ENCODE data around the gene GSTP1. TPM values are rescaled to one million over a fixed set of nuclear protein-coding genes. Genes with fewer than 3 reads are reported as not detected.

The GSTP1 gene
- total and polyA plus RNA-seq, 9 of the 15 experiments (the other 6 are each of a cell fraction or from before 2014, with no cell fraction given): 592 to 2,150 (median 1,204) TPM

DNA sequence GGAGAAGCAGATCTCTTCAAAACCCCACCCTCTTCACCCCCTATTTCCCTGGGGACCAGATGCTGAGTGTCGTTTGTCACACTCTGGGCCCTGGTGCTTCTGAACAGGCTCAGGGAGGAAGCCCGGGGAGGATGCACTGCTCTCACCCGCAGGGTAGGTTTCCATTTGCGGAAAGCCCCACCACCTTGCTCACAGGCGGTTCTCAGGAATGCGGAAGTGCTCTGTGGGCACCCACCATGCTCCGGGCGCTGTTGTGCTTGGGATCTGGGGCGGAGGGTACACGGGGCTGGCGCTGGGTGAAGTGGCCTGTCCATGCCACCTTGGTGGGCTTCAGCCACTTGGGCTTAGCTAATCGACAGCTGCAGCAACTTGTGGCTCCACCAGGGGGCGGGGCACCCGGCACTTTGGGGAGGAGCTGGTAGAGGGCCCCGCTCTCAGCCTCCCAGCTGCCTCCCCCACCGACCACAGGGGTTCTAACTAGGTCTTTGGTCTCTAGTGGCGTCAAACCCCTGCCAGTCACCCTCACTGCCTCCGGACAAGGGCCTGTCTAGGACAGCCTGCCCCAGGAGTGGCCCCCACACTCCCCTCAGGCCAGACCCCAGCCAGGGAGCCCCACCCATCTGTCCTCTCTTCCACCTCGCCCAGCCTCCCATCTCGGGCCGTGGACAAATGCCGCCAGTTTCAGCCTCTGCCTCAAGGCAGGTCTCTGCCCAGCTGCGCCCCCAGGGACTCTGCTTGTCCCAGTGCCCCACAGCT, 30.5 kb downstream of the GSTP1 start (continued):
- no peak for TF ChIP-seq ZBTB1 (CRISPR knock-in tag; IDR thresholded peaks at IDR 0.05; ENCODE audit: borderline replicate concordance, low read depth)
- TF ChIP-seq, protein P1, sequence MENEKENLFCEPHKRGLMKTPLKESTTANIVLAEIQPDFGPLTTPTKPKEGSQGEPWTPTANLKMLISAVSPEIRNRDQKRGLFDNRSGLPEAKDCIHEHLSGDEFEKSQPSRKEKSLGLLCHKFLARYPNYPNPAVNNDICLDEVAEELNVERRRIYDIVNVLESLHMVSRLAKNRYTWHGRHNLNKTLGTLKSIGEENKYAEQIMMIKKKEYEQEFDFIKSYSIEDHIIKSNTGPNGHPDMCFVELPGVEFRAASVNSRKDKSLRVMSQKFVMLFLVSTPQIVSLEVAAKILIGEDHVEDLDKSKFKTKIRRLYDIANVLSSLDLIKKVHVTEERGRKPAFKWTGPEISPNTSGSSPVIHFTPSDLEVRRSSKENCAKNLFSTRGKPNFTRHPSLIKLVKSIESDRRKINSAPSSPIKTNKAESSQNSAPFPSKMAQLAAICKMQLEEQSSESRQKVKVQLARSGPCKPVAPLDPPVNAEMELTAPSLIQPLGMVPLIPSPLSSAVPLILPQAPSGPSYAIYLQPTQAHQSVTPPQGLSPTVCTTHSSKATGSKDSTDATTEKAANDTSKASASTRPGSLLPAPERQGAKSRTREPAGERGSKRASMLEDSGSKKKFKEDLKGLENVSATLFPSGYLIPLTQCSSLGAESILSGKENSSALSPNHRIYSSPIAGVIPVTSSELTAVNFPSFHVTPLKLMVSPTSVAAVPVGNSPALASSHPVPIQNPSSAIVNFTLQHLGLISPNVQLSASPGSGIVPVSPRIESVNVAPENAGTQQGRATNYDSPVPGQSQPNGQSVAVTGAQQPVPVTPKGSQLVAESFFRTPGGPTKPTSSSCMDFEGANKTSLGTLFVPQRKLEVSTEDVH (IDR thresholded peaks at IDR 0.05; ENCODE audit: low read depth, partially characterized antibody): no peak
- no peak for TF ChIP-seq FOXJ3 (CRISPR knock-in tag; IDR thresholded peaks at IDR 0.05)
- TF ChIP-seq TOE1 (IDR thresholded peaks at IDR 0.05; ENCODE audit: borderline replicate concordance): peak; percentile 45; the same call in 1 of the 2 replicates
- TF ChIP-seq TOE1 (CRISPR knock-in tag; IDR thresholded peaks at IDR 0.05; ENCODE audit: borderline replicate concordance, low read depth): no peak
- TF ChIP-seq RCOR1 (IDR thresholded peaks at IDR 0.05; ENCODE audit: borderline replicate concordance in 1 of 2, low read depth in 2 of 2, low read length in 2 of 2): no peak
- TF ChIP-seq PTRF (tag; IDR thresholded peaks at IDR 0.05): no peak
- TF ChIP-seq, protein P2, sequence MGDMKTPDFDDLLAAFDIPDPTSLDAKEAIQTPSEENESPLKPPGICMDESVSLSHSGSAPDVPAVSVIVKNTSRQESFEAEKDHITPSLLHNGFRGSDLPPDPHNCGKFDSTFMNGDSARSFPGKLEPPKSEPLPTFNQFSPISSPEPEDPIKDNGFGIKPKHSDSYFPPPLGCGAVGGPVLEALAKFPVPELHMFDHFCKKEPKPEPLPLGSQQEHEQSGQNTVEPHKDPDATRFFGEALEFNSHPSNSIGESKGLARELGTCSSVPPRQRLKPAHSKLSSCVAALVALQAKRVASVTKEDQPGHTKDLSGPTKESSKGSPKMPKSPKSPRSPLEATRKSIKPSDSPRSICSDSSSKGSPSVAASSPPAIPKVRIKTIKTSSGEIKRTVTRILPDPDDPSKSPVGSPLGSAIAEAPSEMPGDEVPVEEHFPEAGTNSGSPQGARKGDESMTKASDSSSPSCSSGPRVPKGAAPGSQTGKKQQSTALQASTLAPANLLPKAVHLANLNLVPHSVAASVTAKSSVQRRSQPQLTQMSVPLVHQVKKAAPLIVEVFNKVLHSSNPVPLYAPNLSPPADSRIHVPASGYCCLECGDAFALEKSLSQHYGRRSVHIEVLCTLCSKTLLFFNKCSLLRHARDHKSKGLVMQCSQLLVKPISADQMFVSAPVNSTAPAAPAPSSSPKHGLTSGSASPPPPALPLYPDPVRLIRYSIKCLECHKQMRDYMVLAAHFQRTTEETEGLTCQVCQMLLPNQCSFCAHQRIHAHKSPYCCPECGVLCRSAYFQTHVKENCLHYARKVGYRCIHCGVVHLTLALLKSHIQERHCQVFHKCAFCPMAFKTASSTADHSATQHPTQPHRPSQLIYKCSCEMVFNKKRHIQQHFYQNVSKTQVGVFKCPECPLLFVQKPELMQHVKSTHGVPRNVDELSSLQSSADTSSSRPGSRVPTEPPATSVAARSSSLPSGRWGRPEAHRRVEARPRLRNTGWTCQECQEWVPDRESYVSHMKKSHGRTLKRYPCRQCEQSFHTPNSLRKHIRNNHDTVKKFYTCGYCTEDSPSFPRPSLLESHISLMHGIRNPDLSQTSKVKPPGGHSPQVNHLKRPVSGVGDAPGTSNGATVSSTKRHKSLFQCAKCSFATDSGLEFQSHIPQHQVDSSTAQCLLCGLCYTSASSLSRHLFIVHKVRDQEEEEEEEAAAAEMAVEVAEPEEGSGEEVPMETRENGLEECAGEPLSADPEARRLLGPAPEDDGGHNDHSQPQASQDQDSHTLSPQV (IDR thresholded peaks at IDR 0.05): no peak
- TF ChIP-seq C11orf30 (IDR thresholded peaks at IDR 0.05; ENCODE audit: low read depth): no peak
- TF ChIP-seq ZNF77 (CRISPR knock-in tag; IDR thresholded peaks at IDR 0.05): no peak
- TF ChIP-seq ZBTB7A (IDR thresholded peaks at IDR 0.05; ENCODE audit: borderline replicate concordance, control insufficient read depth, low read depth, low read length): peak; percentile 56; the same call in 1 of the 2 replicates
- TF ChIP-seq NR4A1 (CRISPR knock-in tag; IDR thresholded peaks at IDR 0.05): no peak
- no peak for TF ChIP-seq NR4A1 (tag; IDR thresholded peaks at IDR 0.05)
- no peak for TF ChIP-seq MTA3 (IDR thresholded peaks at IDR 0.05; ENCODE audit: borderline replicate concordance)
- TF ChIP-seq ZC3H4 (CRISPR knock-in tag; IDR thresholded peaks at IDR 0.05; ENCODE audit: borderline replicate concordance): no peak
- no peak for TF ChIP-seq PURB (CRISPR knock-in tag; IDR thresholded peaks at IDR 0.05; ENCODE audit: low read depth)
- TF ChIP-seq SMAD1 (IDR thresholded peaks at IDR 0.05; ENCODE audit: low read depth, low read length, partially characterized antibody): no peak
- TF ChIP-seq, protein P3, sequence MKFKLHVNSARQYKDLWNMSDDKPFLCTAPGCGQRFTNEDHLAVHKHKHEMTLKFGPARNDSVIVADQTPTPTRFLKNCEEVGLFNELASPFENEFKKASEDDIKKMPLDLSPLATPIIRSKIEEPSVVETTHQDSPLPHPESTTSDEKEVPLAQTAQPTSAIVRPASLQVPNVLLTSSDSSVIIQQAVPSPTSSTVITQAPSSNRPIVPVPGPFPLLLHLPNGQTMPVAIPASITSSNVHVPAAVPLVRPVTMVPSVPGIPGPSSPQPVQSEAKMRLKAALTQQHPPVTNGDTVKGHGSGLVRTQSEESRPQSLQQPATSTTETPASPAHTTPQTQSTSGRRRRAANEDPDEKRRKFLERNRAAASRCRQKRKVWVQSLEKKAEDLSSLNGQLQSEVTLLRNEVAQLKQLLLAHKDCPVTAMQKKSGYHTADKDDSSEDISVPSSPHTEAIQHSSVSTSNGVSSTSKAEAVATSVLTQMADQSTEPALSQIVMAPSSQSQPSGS (CRISPR knock-in tag; IDR thresholded peaks at IDR 0.05): no peak
